GM19397 (cell line): ENCODE data around the gene ITGB2.

ENCODE experiments used
- ATAC-seq: cut with Tn5 transposase; IDR thresholded peaks from one replicate; pipeline ENCODE4 v1.9.1; 2021; ENCODE audit warnings: mild to moderate bottlenecking, moderate library complexity; ENCODE audit not compliant: unreplicated experiment

ITGB2 gene

GRCh38 chr21:44911384-44912157 is 9.1 kb downstream of the ITGB2 start:
- ATAC-seq: no peak

- no peak for ATAC-seq
Observed at GRCh38 chr21:44911068-44911383, 9.7 kb downstream of the ITGB2 start.

DNA sequence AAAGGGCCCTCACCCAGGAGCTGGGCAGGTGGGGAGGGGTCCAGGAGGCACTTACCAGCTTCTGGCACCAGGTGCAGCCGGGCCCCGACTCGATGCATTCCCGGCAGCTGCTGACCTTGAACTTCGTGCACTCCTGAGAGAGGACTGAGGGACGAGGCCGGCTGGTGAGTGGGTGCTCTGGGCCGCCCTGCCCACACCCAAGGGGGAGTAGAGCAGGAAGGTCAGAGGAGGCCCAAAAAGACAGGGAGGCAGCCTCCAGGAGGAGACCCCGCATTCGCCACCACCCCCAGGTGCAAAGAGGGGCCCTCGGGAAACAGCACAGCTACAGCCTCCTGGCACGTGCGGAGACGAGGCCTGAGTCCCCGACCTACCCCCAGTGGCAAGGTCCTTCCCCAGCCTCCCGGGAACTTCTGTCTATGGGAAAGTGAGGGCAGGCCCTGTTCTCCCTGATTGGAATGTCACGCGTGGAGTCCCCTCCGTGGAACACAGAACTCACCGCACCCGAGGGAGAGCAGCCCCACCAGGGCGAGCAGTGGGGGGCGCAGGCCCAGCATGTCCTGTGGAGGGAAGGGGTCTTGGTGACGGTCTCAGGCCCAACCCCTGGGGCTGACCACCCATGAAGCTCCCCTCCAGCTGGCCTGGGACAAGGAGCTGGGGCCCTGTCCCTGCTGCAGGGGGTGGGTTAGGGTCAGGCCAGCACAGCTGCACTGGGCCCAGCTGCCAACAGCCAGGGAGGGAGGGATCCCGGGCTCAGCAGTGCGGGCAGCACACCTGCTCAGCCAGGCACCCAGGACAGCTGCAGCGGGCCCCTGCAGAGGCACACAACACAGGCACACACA is 10.3 kb downstream of the ITGB2 start:
- no peak for ATAC-seq

- no peak for ATAC-seq
Observed at GRCh38 chr21:44909719-44910118, 11.0 kb downstream of the ITGB2 start.

DNA sequence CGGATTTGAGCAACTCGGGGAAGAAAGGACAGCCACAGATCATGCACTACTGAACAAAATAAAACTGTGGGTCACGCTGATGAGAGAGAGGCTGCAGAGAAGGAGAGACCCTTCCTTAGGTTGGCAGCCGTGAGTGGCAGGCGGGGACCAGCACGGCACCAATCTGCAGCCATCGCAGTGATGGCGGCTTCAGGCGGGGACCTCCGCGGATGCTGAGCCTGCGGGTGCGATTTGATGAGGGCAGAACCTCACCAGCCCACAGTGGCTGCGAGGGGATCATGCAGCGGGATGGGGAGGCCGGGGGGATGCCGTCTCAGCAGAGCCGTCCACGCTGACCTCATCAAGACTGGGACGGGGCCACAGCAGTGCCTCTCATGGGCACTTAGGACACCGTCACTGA is 11.8 kb downstream of the ITGB2 start:
- ATAC-seq: no peak

DNA sequence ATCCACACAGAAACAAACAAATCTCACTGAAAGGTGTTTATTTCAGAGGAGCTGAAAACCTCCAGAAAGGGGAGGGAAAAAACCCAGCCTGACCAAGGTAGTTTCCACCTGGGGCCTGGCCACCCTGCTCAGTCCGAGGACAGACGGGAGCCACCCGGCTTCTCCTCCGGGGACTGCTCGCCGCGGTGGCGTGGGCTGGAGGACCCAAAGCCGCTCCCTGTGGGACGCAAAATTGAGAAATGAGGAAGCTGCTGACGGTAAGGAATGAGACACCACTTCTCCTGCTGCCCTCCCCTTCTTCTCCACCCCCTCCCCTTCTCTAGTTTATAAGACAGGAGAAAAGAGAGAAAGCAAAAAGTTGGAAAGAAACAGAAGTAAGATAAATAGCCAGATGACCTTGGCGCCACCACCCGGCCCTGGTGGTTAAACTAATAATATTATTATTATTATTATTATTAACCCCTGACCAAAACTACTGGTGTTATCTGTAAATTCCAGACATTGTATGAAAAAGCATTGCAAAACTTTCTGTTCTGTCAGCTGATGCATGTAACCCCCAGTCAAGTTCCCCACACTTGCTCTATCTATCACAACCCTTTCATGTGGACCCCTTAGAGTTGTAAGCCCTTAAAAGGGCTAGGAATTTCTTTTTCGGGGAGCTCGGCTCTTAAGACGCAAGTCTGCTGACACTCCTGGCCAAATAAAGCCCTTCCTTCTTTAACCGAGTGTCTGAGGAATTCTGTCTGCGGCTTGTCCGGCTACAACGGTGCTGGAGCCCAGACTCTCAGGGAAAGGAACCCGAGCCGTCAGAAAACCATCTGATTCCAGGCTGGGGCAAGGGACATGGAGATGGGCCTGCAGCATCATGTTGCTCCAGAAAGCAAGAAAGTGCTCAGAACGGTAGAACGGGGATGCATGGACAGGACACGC is 12.5 kb downstream of the ITGB2 start:
- no peak for ATAC-seq

- no peak for ATAC-seq
Observed at GRCh38 chr21:44907225-44907965, 13.3 kb downstream of the ITGB2 start.

DNA sequence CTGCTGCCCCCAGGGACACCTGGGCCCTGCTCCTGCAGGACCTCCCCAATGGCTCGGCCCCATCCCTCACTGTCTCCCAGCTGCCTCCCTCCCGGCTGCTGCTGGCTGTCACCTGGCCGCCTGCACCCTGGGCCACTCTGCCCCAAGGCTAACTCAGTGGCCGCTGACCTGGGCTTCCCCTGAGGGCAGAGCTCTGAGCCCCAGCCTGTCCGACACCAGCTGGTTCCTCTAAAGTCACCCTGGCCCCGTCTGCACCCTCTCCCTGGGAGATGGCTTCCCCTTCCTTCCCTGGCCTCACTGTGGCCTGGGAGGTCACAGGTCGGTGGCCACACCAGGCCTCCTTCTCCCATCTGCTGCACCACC is 15.0 kb downstream of the ITGB2 start:
- no peak for ATAC-seq

DNA sequence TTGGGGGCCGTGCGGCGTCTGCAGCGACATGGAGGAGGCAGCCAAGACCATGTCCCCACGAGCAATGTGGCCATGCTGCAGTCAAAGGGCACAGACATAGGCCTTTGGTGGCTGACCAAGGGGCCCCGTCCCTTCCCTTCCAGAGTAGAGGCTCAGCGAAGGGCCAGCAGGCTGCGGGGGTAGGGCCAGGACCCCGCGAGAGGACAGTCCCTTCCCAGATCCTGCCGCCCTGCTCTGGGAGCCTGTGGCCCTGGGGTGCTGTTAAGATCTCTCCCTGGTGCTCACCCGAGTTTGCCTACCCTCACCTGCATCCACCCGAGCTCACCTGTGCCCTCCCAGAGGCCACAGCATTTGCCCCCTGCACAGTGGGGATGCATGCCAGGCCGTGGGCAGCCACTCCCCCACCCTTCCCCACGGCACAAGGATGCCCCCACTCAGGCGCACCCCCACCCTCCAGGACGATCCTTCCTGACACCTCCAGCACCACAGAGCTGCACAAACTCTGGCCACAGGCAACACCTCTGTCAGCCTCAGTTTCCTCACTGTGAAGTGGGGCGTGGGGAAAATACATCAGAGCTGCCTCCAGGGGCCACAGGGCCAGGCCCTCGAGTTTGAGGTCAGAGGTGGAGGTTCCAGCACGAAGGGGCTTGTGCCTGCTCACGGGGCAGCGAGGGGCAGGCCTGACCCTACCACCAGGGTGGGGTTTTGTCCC is 15.5 kb downstream of the ITGB2 start:
- ATAC-seq: no peak

DNA sequence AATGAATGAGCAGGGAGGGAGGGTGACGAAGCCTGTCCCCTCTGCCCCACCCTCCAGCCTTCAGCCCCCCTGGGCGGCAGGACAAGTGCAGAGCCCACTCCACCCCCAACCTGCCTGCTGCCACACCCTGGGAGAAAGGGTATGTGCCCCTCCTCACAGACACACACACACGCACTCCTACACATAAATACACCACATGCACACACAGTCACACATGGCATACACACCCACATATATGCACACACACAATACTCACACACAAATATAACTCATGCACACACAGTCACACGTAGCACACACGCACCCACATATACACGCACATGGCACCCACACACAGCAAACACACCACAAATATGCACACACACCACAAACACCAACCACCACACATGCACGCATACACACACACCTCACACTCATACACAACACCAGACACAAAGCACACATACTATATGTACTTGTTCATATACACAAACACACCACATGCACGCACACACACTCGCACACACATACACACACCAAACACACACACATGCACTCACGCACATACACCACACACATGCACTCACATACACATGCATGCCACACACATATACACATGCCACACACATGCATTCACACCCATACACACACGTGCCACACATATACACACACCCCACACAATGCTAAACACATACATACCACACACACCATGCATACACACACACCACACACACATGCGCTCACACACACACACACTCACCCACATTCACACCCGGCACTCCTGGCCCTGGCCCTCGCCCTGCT is 16.4 kb downstream of the ITGB2 start:
- no peak for ATAC-seq

DNA sequence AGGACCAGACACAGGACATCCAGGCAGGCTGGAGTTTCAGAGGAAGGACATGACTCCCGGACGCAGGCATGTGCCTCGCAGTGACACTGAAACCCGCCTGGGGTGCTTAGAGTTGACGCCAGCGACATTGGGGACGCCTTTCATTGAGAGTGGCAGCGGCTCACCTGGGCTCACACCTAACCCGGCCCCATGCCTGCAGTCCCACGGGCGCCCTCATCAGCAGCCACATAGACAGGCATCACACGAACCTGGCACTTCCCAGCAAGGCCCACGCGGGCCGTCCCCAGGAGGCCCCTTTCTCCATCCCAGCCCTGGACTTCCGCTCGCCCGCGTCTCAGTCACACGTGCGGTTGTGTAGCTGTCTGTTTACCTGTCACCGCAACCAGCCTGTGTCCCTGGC is 17.0 kb downstream of the ITGB2 start:
- no peak for ATAC-seq

DNA sequence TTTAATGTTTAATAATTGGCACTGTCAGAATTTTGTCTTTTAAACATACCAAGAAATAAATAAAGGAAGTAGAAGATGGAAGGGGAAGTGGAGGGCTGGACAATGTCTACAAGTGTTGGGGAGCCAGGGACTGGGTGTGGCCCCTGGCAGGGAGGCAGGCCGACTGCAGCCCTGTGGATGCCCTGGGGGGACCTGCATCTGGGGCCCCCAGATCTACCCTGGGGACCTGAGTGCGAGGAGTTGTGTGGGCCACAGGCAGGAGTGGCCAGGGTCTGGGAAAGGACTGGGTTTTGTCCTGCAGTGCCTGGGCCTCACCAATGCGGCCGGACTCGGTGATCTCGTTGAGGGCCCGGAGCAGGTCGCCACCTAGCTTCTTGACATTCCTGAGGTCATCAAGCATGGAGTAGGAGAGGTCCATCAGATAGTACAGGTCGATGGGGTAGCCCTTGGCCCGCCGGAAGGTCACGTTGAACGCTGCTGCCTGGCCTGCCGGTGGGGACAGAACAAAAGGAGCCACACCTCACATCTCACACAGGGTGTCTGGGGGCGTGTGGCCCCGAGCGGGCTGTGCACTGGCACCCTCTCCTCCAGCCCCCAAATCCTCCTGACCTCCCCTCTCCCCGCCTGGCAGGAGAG is 17.5 kb downstream of the ITGB2 start:
- ATAC-seq: no peak

GRCh38 chr21:44902268-44903049 is 18.2 kb downstream of the ITGB2 start:
- ATAC-seq: no peak

DNA sequence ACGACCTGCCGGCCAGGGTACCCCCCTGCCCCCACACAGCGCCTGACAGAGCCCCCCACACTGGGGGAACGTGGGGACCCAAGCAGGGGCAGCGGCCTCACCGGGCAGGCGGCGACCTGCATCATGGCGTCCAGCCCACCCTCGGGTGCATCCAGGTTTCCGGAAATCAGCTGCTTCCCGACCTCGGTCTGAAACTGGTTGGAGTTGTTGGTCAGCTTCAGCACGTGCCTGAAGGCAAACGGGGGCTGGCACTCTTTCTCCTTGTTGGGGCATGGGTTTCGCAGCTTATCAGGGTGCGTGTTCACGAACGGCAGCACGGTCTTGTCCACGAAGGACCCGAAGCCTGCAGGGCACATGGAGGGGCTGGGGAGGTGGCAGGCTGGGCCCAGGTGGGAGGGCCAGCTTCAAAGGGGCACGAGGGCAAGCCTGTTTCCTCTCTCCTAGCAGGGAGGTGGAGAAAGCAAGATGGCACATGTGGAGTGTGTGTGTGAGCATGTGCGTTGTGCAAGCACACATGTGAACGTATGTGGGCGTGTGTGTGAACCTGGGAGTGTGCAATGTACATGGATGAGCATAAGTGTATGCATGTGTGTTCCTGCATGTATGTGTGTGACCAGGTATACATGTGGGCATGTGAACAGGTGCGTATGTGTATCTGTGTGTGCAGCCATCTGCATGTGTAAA is 19.2 kb downstream of the ITGB2 start:
- ATAC-seq: no peak

DNA sequence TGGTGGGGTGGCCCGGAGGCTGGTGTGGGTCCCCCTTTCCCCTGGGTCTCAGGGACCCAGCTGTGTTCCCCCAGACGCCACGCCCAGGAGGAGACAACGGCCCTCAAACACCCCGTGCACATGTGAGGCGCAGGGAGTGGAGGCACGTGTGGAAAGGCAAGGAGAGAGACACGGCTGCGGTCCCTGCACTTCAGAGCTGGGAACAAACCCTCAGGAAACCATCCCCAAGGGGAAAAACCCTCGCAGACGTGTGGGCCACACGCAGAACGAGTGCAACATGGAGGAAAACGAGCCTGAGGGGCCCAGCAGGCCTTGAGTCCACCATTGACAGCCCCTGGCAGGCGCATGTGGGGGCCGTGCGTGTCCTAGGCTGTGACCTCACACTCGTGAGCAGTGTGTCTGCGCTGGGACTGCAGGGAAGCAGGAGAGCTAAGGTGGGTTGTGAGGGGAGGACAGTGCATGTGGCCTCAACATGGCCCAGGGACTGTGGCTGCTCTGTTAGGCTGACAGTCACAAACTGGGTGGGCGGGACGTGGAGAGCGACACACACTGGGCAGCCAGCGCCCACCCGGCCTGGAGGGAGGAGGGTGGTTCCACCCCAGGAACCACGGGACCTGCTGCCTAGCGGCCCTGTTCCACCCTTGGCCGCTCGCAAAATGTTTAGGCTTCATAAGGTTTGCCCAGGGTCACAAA is 20.0 kb downstream of the ITGB2 start:
- no peak for ATAC-seq

DNA sequence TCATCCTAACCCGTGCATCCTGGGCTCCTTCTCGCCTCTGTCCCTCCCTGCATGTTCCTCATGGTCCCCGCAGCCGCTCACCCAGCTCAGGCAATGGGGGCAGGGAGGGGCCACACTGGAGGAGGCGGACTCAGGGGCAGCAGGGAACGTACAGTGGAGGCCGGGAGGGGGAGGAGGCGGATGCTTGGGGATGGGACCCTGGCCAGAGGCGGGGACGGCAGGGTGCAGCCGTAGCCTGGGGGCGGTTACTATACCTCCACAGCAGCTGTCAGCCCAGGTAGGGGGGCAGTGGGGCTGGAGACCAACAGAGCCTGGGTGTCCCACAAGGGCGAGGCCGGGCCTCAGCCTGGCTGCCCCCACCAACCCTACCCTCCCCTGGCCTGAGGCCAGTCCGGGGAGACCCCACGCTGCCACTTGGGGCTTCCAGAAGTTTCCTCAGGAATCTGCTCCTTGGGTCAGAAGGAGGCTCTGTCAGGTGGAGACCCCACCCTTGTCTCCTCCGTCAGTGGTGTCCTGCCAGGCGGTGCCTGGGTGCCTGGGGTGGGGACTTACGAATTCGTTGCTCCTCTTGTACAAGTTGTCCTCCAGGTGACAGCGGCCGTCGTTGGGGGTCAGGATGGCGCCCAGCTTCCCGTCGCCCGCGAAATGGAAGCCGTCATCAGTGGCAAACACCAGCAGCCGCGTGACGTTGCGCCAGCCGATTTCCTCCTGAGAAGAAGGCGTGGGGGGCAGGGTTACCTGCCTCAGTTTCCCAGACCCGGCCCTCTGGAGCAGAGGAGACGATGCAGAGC is 20.7 kb downstream of the ITGB2 start:
- no peak for ATAC-seq
